Aorta (tissue), 5 donors: ENCODE data around the gene SRRM4. TPM values are rescaled to one million over a fixed set of nuclear protein-coding genes. Genes with fewer than 3 reads are reported as not detected.

Experiments
- ATAC-seq: fragments of 200-7000 bp; cut with Tn5 transposase; one replicate; pipeline ENCODE4 v1.9.1; 2022; ENCODE audit warnings: moderate library complexity; ENCODE audit not compliant: low FRiP score
- DNase-seq, 2 donors: peaks; one replicate each; pipeline ENCODE4 v3.0.0-alpha.2; 2020
- H3K27ac ChIP-seq, 2 donors: one replicate each; pipeline ENCODE4 v1.5.1; 2013; ENCODE audit warnings: low read length in 2 of 2, mild to moderate bottlenecking in 2 of 2, moderate library complexity in 2 of 2, control low read depth in 1 of 2, inconsistent platforms in 1 of 2, low read depth in 1 of 2
- H3K27me3 ChIP-seq, 2 donors: one replicate each; pipeline ENCODE4 v1.6.1; 2013; ENCODE audit warnings: control low read depth in 1 of 2, low read length in 1 of 2, mild to moderate bottlenecking in 1 of 2, moderate library complexity in 1 of 2; ENCODE audit not compliant: insufficient read depth in 2 of 2, control insufficient read depth in 1 of 2
- H3K36me3 ChIP-seq, 2 donors: one replicate each; pipeline ENCODE4 v1.6.1; 2013; ENCODE audit warnings: control low read depth in 1 of 2, low read length in 1 of 2, mild to moderate bottlenecking in 1 of 2; ENCODE audit not compliant: insufficient read depth in 2 of 2, control insufficient read depth in 1 of 2
- H3K4me1 ChIP-seq, 2 donors: one replicate each; pipeline ENCODE4 v1.6.1; 2013; ENCODE audit warnings: low read length in 2 of 2, control low read depth in 1 of 2, mild to moderate bottlenecking in 1 of 2, moderate library complexity in 1 of 2; ENCODE audit not compliant: insufficient read depth in 2 of 2, control insufficient read depth in 1 of 2
- H3K4me3 ChIP-seq, 2 donors: one replicate each; pipeline ENCODE4 v1.5.1; 2013; ENCODE audit warnings: low read length in 2 of 2, control low read depth in 1 of 2, mild to moderate bottlenecking in 1 of 2
- H3K9me3 ChIP-seq: one replicate; pipeline ENCODE4 v1.6.1; 2013; ENCODE audit warnings: mild to moderate bottlenecking, low read length; ENCODE audit not compliant: control insufficient read depth
- WGBS, 2 donors: extraction: QIAGEN DNeasy Blood & Tissue Kit; methylation state at CpG; one replicate each; pipeline ENCODE4 v1.1.7; 2013; 5-methylcytosine and 5-hydroxymethylcytosine counted together
- intact Hi-C, 2 donors: fragments of 100-400 bp; cut with DNase I; formaldehyde crosslinking; loops; one replicate each; pipeline versions ENCODE4 v1.14.2 to v1.15.0; 2022
- polyA plus RNA-seq, 2 donors: library from polyadenylated mRNA; stranded (reverse); fragments of 200-250 nt; gene quantifications; one replicate each; pipeline ENCODE4 v1.2.3, GENCODE V29; 2013
- total RNA-seq, 2 donors: library from RNA; stranded (reverse); fragmentation: NEBNext Ultra II Directional; extraction: Animal tissue kit (Norgen Biotek cat#: 25700); gene quantifications; one replicate each; pipeline ENCODE4 v1.2.1, GENCODE V29; 2021
- donor health status: healthy with polysubstance abuse.
- donor health status: Bipolar disorder and iron deficiency.
- donor health status: DM: no; HTN: no; CAD: no.
- donor health status: DM: no; HTN: no; CAD: no.
- donor health status: DM: yes; HTN: yes; CAD: no.

The SRRM4 gene
- total and polyA plus RNA-seq, 4 donors, result 0.13 to 0.88 (median 0.25) TPM

DNA sequence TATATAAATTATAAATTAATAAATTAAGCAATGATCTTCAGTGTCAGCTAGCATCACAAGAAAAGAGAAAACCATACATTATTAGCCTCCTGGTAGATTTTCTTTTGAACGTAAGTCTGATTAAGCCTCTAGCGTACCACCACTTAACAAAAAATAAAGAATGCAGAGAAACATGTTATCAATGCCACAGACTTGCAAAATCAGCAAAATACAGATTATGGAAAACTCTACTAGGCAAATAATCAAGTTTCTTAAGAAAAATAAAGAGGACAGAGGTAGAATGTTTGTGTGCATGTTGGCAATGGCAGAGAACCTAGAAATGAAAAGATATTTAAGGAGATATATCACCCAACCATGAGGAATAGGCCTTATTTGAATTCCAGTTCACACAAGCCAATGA lies 8.4 kb upstream of the SRRM4 start:
- H3K27me3 ChIP-seq, result no peaks in the 10 kb centered on the region
- no peak for ATAC-seq
- no peak overlapping the region for H3K4me3 ChIP-seq
- 84 to 91% methylated on average over 2 of the region's 2 CpGs for WGBS, 2 donors
- H3K36me3 ChIP-seq, result no peaks in the 10 kb centered on the region
- no peak for DNase-seq
- no peaks in the 10 kb centered on the region for H3K9me3 ChIP-seq
- intact Hi-C loops, result no loop called here
- no peak overlapping the region for H3K27ac ChIP-seq
- H3K4me1 ChIP-seq, result no peaks in the 10 kb centered on the region

DNA sequence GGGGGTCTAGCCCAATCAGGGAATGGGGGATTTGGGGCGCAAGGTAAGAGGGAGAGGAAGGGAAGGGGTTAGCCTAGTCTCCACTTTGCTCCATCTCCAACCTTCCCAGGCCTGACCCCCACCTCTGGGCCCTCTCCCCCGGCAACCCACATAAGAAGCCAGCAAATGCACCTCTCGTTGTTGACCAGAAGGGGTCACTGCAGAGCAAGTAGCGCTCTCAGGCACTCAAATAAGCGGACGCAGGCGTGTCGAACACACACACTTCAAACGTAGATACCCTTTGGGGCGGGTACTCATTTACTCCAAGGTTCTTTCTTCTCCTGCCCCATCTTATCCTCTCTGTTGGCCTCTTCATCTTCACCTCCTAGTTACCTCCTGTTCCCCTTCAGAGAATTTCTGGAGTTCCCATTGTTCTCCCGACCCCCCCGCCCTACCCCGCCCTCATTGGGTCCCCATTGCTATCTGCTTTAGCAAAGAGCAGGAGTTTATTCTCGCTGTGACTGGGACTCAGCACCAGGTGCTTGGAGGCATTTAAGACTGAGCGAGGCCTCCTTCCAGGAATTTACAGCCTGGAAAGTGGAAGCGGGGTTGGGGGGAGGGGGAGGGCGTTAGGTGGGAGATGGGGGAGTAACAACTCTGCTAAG lies 1.5 kb upstream of the SRRM4 start:
- no peaks in the 10 kb centered on the region for H3K4me1 ChIP-seq
- H3K27me3 ChIP-seq, result no peaks in the 10 kb centered on the region
- no peak overlapping the region for H3K4me3 ChIP-seq
- H3K36me3 ChIP-seq, result no peaks in the 10 kb centered on the region
- DNase-seq (peak in 1 of 2 donors; percentile 45), ATAC-seq (no peak)
- H3K27ac ChIP-seq, result no peak overlapping the region
- WGBS, 2 donors, result 2 to 3% methylated on average over 17 of the region's 17 CpGs
- intact Hi-C loops, result loop anchor here (5.0 kb wide), 1 partner anchor 432 kb away; no protein-coding TSS in a partner anchor
- no peaks in the 10 kb centered on the region for H3K9me3 ChIP-seq

DNA sequence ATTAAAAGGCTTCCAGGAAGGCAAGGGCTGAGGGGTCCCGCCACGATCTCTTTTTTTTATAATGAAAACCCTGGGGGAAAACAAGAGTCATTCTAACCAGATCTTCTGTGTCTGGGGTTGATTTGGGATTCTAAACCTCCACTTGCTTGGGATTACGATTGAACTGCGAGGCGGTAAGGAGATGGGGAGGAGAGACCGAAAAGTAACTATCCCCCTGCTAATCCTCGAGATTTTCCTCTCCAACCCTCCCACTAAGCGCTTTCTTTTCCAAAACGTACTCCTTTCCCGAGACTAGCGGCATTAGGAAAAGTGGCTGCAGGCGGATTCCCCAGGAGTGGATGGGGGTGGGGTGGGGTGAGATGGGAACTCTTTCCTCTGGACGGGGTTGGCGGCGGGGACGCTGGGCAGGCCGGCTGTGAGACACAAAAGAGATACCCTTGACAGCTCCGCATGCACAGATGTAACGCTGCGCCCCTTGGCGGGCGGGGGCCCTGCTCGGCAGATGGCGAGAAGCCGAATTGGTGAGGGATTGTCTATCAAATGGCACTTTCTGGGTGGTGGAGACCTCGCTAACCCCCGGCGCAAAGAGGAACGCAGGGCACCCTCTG lies 830 bp upstream of the SRRM4 start:
- H3K27ac ChIP-seq, result no peak overlapping the region
- no peak for DNase-seq
- ATAC-seq, result no peak
- H3K9me3 ChIP-seq, result no peaks in the 10 kb centered on the region
- intact Hi-C loops, result loop anchor here (5.0 kb wide), 1 partner anchor 432 kb away; no protein-coding TSS in a partner anchor
- H3K4me3 ChIP-seq, result no peak overlapping the region
- no peaks in the 10 kb centered on the region for H3K27me3 ChIP-seq
- H3K36me3 ChIP-seq, result no peaks in the 10 kb centered on the region
- 1 to 2% methylated on average over 29 of the region's 29 CpGs for WGBS, 2 donors
- H3K4me1 ChIP-seq, result no peaks in the 10 kb centered on the region

DNA sequence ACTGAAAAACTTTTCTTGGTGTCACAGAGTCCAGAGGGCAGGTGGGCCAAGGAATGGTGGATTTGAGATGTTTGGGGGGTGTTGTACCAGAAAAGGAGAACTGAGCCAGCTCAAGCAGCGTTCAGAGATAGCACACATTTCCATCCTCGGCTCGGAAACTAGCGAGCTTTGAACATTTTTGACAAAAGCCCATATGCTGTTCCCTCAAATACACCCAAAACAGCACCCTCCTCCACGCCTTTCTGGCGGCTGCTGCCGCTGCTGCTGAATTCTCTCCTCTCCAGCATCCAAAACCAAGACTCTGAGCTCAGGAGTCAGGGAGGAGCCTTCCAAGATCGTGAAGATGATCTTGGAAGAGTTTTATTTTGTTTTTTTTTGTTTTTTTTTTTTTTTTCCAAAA lies 961 bp downstream of the SRRM4 start:
- intact Hi-C loops, result loop anchor here (5.0 kb wide), 1 partner anchor 430 kb away; no protein-coding TSS in a partner anchor
- H3K36me3 ChIP-seq, result no peaks in the 10 kb centered on the region
- no peak overlapping the region for H3K27ac ChIP-seq
- ATAC-seq, result no peak
- H3K4me1 ChIP-seq, result no peaks in the 10 kb centered on the region
- no peaks in the 10 kb centered on the region for H3K27me3 ChIP-seq
- H3K4me3 ChIP-seq, result no peak overlapping the region
- WGBS, 2 donors, result 10 to 11% methylated on average over 8 of the region's 8 CpGs
- no peaks in the 10 kb centered on the region for H3K9me3 ChIP-seq
- no peak for DNase-seq

DNA sequence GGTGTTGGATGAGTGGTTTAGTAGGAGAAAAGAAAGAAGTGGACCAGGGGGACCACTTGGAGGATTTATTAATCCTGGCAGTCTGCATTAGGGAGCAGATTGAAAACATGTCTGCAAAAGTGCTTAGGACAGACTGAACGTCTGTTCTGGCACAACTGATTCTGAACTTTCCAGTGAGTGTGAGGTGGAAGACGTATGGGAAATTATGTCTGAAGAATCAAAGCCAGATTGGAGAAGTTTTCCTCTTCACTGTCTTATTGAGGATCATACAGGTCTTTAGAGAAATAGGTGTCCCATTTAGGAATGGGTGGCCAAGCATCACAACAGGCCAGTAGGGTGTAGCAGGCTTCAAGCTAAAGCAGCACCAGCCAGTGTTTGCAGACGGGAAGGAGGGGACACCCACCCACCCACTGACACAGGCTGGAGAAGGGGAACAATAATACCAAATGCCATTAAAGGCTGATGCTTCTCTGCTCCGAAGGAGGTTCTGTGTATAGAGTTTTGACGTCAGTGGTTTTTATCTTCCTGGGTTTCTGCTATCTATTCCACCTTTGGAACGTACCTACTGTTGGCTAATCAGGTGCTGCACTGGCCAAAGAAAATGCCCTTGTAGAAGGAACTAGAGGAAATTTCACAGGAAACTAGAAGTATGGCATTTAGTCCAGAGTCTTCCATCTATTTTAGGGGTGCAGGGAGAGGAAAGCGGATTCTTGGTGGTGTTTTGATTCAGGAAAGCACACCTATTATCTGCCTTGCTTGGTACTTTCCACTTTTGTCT lies 1.8 kb downstream of the SRRM4 start:
- WGBS, 2 donors, result 43 to 53% methylated on average over 7 of the region's 7 CpGs
- no peaks in the 10 kb centered on the region for H3K27me3 ChIP-seq
- no peak overlapping the region for H3K27ac ChIP-seq
- no peaks in the 10 kb centered on the region for H3K36me3 ChIP-seq
- H3K4me1 ChIP-seq, result no peaks in the 10 kb centered on the region
- no peak overlapping the region for H3K4me3 ChIP-seq
- no peak for ATAC-seq
- no peak for DNase-seq
- no peaks in the 10 kb centered on the region for H3K9me3 ChIP-seq
- intact Hi-C loops, result loop anchor here (5.0 kb wide), 1 partner anchor 429 kb away; no protein-coding TSS in a partner anchor

DNA sequence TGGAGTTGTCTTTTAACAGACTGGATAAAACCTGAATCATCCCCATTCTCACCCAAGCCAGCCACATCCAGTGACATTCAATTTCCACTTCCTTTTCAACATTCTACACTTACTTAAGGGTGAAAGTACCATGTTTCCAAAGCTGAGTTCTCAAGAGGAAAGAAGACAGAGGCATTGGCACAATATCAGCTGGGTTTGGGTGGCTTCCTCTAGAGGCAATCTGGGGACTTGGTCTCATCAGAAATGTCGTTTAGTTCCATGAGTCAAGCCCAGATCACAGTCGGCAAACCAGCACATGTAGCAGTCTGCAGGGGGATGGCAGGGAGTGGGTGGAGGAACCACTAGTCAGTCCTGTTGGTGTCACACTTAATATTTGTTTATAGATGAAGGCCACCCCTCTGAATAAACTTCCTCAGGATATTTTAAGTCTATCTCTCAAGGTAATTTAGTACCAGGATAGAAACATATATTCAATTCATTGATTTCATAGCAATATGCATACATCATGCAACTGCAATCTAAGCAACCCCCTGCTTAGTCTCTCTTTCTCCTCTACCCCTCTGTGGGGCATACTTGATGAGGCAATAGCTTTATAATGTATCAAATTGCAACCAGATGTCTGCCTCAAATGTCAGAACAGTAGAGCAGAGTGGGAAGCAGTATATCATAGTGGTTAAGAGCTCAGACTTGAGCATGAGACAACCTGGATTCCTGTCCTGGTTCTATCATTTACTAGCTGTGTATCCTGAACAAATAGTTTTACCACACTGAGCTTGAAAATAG lies 3.0 kb downstream of the SRRM4 start:
- Histone ChIP-seq H3K4me3 (no peak overlapping the region), H3K9me3 (no peaks in the 10 kb centered on the region), H3K4me1 (no peaks in the 10 kb centered on the region), H3K27ac (no peak overlapping the region), H3K36me3 (no peaks in the 10 kb centered on the region), H3K27me3 (no peaks in the 10 kb centered on the region)
- intact Hi-C loops, result loop anchor here (5.0 kb wide), 1 partner anchor 428 kb away; no protein-coding TSS in a partner anchor
- ATAC-seq (no peak), DNase-seq (no peak)
- WGBS, 2 donors, result 41 to 50% methylated on average over 2 of the region's 2 CpGs

DNA sequence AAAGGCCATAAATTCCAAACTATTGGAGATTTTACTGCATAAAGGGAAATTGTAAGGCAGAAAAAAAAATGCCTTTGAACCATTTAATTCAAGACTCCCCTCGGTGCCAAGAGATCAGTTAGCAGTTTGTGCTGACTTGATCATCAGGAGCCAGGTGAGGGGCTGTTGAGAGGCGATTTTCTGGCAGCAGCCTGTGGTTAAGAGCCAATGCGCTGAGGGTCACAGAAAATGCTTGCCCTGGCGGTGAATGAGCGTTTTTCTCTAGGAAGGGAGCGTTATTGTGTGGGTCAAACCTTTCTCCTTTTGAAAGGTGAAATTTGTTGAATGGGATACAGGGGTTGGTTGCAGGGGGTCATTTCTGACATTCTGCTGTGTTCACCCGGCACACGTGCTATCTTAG lies 4.7 kb downstream of the SRRM4 start:
- no peaks in the 10 kb centered on the region for H3K36me3 ChIP-seq
- intact Hi-C loops, result no loop called here
- ATAC-seq (no peak), DNase-seq (no peak)
- 31 to 33% methylated on average over 8 of the region's 8 CpGs for WGBS, 2 donors
- no peak overlapping the region for H3K27ac ChIP-seq
- H3K4me3 ChIP-seq, result no peak overlapping the region
- H3K4me1 ChIP-seq, result no peaks in the 10 kb centered on the region
- H3K27me3 ChIP-seq, result no peaks in the 10 kb centered on the region
- H3K9me3 ChIP-seq, result no peaks in the 10 kb centered on the region

DNA sequence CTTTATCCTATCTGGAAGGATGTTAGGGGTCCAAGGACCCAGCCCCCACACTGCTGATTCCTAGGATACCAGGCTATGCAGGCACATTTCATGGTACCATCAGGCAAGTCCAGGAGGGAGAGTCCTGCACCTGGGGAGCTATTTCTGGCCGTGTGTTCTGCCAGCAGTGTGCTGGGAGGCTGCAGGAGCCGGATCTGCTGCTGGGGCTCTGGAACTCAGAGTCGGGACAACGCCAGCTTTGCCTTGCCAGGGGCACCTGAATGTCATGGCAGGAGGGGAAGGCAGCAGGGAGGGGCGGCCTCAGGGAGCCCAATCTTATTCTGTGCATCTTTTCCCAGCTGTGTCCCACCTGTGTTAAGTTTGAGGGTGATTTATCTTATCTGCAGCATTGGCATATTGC lies 17.8 kb downstream of the SRRM4 start:
- H3K36me3 ChIP-seq, result no peaks in the 10 kb centered on the region
- no peaks in the 10 kb centered on the region for H3K4me1 ChIP-seq
- intact Hi-C loops, result loop anchor here in 1 of 2 donors (10.0 kb wide), 1 partner anchor 856 kb away; no protein-coding TSS in a partner anchor
- no peak overlapping the region for H3K27ac ChIP-seq
- ATAC-seq (no peak), DNase-seq (no peak)
- peaks cover 2% of the 10 kb centered on the region for H3K9me3 ChIP-seq
- no peak overlapping the region for H3K4me3 ChIP-seq
- WGBS, 2 donors, result 45 to 51% methylated on average over 5 of the region's 5 CpGs
- H3K27me3 ChIP-seq, result peaks cover 0 to 2% of the 10 kb centered on the region in 2 donors
